GM21381 (cell line): ENCODE data around the gene CES3.
A peak's percentile ranks its signal among the peaks of the same experiment; 100 is the strongest.

Experiments
- ATAC-seq: cut with Tn5 transposase; IDR thresholded peaks from one replicate; pipeline ENCODE4 v1.9.1; 2021; ENCODE audit warnings: mild to moderate bottlenecking, moderate library complexity; ENCODE audit not compliant: unreplicated experiment

The CES3 gene, protein sequence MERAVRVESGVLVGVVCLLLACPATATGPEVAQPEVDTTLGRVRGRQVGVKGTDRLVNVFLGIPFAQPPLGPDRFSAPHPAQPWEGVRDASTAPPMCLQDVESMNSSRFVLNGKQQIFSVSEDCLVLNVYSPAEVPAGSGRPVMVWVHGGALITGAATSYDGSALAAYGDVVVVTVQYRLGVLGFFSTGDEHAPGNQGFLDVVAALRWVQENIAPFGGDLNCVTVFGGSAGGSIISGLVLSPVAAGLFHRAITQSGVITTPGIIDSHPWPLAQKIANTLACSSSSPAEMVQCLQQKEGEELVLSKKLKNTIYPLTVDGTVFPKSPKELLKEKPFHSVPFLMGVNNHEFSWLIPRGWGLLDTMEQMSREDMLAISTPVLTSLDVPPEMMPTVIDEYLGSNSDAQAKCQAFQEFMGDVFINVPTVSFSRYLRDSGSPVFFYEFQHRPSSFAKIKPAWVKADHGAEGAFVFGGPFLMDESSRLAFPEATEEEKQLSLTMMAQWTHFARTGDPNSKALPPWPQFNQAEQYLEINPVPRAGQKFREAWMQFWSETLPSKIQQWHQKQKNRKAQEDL

DNA sequence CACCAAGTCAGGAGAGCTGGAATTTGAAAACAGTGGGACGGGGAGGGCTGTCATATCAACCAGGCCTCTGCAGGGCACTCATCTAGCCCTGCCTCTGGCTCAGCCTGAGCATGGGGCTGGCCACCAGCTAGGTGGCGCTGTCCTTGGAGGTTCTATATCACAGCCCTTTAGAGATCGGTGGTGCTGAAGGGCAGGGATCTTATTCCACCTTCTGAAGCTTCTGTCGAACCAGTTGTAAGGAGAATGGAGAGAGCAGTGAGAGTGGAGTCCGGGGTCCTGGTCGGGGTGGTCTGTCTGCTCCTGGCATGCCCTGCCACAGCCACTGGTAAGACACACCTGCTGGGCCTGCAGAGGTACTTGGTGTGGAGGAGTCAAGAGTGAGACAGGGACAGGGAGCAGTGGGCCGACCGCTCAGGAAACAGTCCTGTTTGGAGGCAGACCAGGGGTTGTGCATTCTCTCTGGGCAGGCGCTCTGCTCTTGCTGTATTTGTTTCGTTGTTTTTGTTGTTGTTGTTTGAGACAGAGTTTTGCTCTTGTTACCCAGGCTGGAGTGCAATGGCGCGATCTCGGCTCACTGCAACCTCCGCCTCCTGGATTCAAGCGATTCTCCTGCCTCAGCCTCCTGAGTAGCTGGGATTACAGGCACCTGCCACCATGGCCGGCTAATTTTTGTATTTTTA is at the start of gene CES3:
TSS of gene CES3 (plus strand) at position 202 of the 680 bp plus-strand sequence. CDS start at position 244, 42 bp downstream.
- peak; percentile 74 for ATAC-seq

DNA sequence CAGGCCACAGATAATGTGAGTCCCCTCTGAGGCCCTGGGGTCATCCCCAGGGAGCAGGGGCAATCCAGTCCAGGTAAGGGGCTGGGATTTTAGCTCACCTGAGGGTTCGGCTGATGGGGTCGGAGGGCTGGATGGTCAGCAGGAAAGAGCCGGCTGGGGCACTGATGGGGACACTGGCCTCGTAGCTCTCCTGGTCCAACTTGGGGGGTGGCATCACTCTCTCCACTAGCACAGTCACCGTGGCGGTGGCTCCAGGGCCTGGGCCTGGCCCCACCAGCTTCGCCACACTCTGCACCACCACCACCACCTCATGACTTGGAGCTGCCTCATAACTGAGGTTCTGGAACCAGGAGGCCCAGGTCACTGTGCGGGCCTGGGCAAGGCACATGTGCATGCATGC is 49.3 kb upstream of the CES3 start:
- no peak for ATAC-seq

DNA sequence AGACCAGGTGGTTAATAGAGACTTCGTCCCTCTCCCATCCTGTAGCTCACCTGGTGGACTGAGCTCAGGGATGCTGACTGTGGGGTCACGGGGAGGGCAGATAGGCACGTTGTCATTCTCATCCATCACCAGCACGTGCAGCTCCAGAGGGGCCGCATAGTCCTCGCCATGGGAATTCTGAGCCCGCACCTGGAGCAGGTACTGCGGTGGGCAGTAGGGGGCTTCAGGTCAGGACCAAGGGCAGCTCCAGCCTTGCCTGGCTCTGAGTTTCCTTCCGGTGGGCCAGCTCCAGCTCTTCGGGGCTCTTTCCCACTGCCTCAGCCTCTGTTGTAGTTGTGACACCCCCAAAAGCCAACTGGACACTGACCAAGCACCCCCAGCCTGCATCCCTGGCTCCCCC is 48.0 kb upstream of the CES3 start:
- ATAC-seq, result no peak

DNA sequence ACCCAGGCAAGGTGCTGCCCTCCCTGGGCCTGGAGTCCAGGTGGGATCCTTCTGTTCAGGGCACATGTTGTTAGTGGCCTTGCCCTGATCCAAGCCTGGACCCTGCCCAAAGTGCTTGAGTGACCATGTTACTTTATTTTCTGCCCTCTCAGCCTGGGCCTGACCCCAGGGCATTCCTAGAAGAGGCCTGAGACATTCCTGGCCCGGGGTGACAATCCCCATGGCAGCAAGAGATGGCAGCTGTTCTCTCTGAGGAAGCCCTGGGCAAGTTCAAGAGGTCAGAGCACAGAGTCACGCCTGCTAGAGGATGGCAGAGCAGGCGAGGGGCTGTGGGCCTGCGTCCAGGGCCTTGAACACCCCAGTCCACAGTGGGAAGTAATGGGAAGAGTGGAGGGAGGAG is 47.4 kb upstream of the CES3 start:
- ATAC-seq, result no peak

DNA sequence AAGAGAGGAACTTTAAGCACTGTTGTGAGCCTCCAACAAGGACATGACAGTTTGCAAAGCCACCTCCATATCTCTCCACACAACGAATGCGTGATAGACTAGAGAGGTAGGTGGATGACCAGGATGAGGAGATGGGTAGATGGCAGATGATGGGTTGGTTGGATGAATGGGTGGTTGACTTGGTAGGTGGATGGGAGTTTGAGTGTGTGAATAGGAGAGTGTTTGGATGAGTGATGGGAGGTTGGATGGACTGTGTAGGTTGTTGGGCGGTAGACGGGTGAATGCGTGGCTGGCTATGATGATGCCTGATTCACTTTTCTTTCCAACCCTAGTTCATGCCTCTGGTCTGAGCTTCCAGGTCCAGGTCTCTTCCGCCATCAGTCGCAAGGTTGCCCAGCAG is 46.5 kb upstream of the CES3 start:
- no peak for ATAC-seq

DNA sequence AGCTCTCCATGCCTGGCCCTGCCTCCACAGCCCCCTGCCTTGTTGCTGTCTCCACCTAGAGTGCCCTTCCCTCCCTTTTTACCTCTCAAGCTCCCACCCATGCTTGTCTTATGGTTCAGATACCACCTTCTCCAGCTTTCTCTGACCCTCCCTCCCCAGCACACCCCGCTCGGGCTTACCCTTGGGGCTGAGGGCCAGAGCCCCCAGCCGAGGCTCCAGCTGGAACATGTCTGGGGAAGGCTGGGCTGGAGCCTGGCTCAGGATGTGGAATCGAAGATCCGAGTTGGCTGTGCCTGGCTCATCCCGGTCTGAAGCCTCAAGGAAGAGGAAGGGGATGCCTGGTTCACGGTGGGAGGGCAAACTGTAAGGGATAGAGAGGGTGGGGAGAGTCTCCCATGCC is 46.0 kb upstream of the CES3 start:
- no peak for ATAC-seq

DNA sequence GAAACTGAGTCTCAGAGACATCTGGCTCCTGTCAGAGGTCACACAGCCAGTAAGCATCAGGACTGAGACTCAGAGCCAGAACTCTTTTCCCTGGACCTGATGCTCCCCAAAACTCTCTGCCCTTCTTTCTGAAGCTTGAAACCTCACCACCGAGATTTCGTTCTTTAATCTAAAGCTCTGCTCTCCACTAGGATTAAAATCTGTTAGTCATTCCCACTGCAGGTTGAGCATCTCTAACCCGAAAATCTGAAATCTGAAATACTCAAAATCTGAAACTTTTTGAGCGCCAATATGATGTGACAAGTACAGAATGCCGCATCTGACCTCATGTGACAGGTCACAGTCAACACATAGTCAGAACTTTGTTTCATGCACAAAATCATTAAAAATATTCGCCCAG is 44.5 kb upstream of the CES3 start:
- no peak for ATAC-seq

DNA sequence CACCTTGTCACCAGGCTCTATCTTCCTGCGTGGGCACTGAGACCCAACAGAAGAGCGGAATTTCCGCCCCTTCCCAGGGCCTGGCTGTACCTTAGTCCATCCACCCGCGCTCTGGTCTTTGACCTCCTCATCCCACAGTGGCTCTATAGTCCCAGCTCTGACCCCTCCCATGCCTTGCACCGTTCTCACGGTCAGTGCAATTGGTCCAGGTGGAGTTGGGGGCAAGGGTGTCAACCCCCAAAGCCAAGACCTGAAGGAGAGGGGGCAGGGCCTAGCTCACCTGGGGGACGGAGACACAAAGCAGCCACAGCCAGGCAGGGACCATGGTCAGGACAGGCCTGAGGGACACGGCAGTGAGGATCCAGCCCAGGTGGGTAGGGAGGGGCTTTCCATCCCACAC is 43.3 kb upstream of the CES3 start:
- ATAC-seq, result no peak

DNA sequence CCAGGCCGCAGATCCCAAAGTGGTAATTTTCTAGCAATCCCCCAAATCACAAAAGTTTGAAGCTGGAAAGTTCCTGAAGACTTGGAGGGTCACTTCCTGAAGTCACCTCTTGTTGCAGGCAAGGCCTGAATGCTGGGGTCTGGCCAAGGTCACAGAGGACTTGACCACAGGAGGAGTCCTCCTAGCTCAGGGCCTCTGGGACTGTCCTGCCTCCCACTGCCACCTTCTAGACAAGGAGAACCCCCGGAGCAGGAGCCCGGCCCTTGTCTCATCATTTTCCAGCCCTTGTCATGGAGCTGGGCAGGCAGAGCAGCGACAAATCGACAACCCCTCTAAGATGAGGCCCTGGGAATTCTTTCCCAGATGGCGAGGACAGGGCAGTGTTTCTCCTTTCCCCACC is 42.7 kb upstream of the CES3 start:
- no peak for ATAC-seq

DNA sequence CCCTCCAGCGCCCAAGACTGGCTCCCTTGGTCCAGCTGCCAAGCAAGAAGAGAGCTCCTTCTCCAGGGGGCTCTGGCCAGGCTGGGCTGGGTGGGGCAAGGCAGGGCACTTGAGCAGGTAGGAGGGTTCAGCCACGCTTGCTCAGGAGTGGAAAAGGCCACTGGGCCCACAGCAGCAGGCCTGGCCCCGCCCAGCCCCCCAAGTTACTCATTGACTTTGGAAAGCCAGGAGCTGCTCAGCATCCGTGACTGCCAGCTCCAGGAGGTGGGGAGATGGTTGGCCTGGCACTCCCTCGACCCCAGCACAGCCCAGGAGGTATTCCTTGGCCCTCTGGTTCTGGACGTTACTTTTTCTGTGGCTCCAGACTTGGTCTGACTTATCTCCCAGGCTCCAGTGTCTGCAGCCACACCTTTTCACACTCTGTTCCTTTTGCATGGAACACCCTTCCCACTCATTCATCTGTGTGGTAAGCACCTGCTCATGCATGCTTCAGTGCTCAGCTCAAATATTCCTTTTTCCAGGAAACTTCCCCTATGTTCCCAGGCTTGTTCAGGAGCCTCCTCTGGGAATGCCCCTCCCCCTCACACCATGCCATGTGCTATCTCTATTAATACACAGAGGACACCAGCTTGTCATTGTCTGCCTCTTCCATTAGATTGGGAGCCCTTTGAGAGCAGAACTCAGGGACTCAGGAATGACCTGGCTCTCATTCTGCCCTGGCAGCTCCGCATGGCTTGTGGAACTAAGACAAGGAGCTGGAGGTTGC is 42.1 kb upstream of the CES3 start, which contains the start of gene CDH16:
TSS of gene CDH16 (minus strand) at position 83 of the 766 bp plus-strand sequence. CDS start 820 bp downstream, outside the sequence.
- no peak for ATAC-seq

DNA sequence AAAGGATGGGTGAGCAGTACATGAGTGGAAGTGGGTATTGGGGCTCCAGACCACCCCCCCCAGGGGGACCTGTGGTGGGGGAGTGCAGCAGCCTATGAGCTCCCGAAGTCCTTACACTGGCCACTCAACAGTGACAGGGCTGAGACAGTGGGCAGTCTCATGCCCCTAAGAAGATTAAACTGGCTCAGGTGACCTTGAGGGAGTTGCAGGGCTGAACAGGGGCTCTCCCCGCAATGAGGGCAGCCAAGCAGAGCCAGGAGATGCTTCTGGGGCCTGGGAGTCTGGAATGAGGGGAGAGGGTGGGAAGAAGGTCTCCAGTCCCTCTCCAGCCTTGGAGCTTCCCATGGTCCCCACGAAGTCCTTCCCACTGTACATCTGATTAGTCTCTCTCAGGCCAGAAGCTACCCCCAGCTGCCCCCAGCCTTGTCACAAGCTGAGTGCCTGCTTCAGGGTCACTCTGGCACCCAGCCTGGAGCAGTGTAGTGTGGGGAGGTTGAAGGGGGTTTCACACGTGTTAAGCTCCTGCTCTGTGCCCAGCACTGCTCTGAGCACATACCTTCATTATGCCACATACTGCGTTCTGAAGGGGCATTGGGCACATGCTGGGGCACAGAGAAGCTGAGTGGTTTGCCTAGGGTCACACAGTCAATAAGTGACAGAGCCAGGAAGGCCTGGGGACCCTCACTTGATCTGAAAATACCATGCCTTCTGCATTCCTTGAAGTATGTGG is 41.3 kb upstream of the CES3 start:
- ATAC-seq, result no peak

DNA sequence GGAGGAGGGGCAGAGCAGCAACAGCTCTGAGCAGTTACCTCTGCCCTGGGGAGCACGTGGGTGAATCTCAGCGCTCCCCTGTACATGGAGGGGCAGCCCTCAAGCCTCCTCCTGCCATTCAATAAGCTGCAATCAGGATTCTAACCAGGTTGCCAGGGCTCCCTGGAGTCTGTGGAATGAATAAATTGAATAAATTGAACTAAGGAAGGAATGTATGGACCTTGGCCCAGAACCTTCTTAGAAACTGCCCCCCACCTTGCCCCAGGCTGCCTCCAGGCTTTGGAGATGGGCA is 40.8 kb upstream of the CES3 start:
- ATAC-seq, result no peak

DNA sequence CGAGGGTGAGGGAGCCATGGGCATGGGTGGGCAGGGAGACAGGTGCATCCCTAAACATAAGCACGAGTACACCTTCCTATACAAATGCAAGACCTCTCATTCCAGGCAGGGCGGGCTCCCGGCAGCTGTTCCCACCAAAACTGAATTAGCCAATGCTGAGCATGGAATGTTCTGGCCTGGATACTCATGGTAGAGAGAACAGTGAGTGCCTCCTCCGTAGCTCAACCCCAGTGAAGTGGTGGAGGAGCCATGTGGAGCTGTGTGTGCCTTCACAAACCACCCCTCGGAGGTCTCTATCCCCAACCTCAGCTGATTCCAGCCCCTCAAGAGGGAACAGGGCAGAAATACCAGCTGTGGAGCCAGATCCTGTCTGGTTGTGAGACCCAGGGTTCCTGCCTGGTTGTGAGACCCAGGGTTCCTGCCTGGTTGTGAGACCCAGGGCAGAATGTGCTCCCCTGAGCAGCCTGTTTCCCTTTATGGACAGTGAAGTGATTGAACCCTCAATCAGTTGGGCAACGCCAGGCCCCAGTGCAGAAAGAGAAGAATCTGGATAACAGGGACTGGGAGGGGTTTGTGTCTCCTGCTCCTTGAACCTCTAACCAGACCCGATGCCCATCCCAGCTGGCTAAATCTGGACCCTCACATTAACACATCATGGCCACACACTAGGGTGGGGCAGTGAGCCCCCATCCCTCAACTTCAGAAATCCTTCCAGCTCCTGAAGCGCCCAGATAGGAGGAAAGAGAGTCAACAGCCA is 40.0 kb upstream of the CES3 start:
- no peak for ATAC-seq

DNA sequence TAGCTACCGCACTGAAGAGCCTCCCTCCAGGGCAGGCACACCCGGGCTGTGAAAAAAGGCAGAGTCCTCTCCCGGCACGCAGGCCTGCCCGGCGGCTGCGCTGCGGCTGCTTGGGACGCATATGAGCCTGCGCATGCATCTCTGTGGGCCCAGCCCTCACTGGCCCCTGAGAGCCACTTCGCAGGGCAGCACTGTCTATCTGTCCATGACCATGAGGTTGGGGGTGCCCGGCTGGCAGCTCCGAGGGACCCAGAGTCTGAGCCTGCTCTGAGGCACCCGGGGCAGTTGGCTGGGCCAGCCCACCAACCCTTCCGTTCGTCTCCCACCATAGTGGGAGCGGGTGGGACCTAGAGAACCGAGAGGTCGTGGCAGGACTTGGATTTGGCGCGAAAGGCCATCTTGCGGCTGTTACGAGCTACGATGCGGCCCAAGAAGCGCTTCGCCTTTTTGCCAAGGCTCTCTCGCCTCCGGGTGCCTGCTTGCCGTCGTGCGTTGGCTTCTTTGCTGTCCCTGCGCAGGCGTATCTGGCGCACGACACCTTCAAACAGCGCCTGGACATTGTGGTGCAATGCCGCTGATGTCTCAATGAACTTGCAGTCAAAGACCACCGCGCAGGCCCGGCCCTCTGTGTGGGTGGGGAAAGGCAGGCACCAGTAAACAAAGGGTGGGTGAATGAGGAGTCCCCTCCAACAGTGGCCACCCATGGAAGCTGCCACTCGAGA is 39.2 kb upstream of the CES3 start:
- no peak for ATAC-seq

DNA sequence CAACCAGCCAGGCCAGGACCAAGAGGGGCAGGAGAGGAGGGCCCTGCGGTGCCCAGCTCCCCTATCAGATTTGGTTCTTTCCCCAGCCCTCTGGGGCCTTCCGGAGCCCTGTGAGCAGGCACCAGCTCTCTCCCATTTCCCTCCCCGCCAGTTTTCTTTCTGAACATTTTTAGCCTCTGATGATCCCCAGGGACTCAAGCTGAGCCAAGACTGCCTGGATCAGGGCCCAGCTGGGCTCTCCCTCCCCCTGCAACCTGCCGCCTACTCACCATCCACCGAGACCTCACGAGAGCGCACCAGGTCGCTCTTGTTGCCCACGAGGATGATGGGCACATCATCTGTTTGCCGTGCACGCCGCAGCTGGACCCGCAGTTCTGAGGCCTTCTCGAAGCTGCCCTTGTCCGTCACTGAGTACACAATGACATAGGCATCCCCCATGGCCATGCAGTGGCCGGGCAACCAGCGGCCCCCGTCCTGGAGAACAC is 37.8 kb upstream of the CES3 start:
- ATAC-seq, result no peak

DNA sequence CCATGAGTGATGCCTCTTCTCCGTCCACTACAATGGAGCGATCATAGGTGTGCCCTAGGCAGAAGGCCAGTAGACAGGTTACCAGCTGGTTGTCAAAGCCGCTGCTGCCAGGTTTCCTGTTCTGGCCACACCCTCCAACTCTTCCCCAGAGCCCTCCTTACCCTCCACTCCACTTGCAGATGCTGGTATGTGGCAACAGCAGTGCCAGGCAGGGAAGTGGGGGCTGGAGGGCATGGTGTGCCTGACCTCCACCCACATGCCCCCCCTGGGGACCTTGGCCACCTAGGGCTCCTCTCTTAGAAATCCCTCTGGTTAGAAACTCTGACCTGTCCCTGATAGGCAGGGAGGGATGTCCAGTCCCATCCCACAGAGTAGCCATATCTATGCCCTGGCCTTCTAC is 37.2 kb upstream of the CES3 start:
- ATAC-seq, result no peak

DNA sequence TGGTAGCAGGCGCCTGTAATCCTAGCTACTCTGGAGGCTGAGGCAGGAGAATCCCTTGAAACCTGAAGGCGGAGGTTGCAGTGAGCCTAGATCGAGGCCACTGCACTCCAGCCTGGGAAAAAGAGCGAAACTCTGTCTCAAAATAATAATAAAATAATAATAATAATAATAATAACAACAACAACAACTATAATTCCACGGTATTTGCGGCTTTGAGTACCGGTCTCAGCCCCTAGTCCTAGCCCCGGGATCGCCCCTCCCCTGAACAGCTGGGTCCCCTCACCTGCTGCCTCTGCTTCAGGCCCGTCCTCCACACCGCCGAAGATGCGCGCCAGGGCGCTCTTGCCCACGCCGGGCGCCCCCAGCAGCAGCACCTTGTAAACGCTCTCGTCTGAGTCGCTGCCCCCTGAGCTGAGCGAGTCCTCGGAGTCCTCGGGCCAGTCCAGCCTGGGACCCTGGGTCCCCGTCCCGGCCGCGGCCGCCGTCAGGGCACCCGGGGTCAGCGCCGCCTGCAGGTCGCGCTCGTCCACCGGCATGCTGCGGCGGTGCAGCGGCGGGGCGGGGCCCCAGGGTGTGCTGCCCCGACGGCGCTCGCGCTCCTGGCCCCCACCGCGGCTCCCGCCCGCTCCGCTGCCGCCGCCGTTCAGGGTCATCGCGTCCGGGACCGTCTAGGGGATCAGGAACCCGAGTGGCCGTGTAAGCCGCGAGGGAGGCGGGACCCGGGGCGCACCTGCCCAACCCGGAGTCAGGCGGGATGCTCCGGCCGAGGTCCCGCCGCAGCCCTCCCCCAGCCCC is 36.3 kb upstream of the CES3 start:
- no peak for ATAC-seq

DNA sequence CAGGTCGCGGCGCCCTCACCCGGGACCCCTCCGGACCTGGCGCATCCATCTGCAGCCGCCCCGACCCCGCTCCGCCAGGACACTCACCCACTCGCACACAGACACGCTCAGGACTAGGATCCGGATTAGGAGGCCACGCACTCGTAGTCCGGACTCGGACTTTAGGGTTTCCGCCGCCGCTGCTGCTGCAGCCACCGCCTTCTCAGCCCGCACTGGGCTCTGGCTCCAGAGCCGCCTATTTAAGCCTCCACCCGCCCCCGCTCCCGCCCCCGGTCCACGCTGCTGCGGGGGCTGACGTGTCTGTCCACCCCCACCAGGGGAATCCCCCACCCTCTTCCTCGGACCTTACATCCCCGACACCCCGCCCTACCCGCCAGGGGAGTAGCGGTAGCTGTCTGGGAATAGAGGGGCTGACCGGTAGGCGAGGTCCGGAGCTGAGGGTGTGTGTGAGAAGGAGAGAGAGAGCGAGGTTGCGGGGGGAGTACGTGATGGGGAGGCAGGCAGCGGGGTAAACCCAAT is 35.7 kb upstream of the CES3 start, which contains the start of gene RRAD:
TSS of gene RRAD (minus strand) at position 214 of the 519 bp plus-strand sequence. CDS start 356 bp downstream, outside the sequence.
- ATAC-seq, result no peak
